Activated CD4-positive, alpha-beta memory T cell treated with anti-CD3 and anti-CD28 coated beads for 36 hours (primary cell): ENCODE measurements around the gene SLX4IP. TPM values are rescaled to one million over a fixed set of nuclear protein-coding genes. Genes with fewer than 3 reads are reported as not detected.

Experiments used
- CTCF ChIA-PET: fragments of 350-600 bp; sonication (Branson Sonifier 250); formaldehyde crosslinking; loops from one replicate; lab custom pipeline; 2021; ENCODE audit warnings: antibody characterized with exemption, inconsistent platforms; lab: Charles Lee
- POLR2A ChIA-PET: fragments of 350-600 bp; sonication (Branson Sonifier 250); formaldehyde crosslinking; loops from one replicate; lab custom pipeline; 2021; ENCODE audit warnings: antibody characterized with exemption; lab: Charles Lee
- DNase-seq: peaks from one replicate; pipeline ENCODE4 v3.0.0-alpha.2; 2020
- H3K27ac Mint-ChIP-seq: one replicate; pipeline ENCODE4 v1.8.0; 2021; ENCODE audit warnings: mixed read lengths
- H3K27me3 Mint-ChIP-seq: one replicate; pipeline ENCODE4 v1.8.0; 2021; ENCODE audit warnings: mixed read lengths
- H3K36me3 Mint-ChIP-seq: one replicate; pipeline ENCODE4 v1.8.0; 2021; ENCODE audit warnings: mixed read lengths
- H3K4me1 Mint-ChIP-seq: one replicate; pipeline ENCODE4 v1.8.0; 2021; ENCODE audit warnings: low read depth, mixed read lengths
- H3K4me3 Mint-ChIP-seq: one replicate; pipeline ENCODE4 v1.8.0; 2021; ENCODE audit warnings: mild to moderate bottlenecking, mixed read lengths
- H3K9me3 Mint-ChIP-seq: one replicate; pipeline ENCODE4 v1.8.0; 2021; ENCODE audit warnings: mixed read lengths
- intact Hi-C: fragments of 100-400 bp; cut with micrococcal nuclease; formaldehyde crosslinking; loops from one replicate; pipeline ENCODE4 v1.15.1; 2023
- total RNA-seq, 2 experiments: library from RNA; stranded (reverse); gene quantifications; one replicate each; pipeline ENCODE4 v1.2.3, GENCODE V29; 2021

SLX4IP gene
- total RNA-seq, 2 experiments from 2014 or later, result 5.5 to 6.3 TPM

- Mint-ChIP-seq H3K27me3 (no peaks in the 10 kb centered on the region), H3K9me3 (no peaks in the 10 kb centered on the region), H3K4me3 (no peak overlapping the region), H3K36me3 (no peaks in the 10 kb centered on the region), H3K4me1 (peaks cover 2% of the 10 kb centered on the region), H3K27ac (no peak overlapping the region)
- POLR2A ChIA-PET, result no interaction called here
- CTCF ChIA-PET, result no interaction called here
- intact Hi-C loops, result no loop called here
- DNase-seq, result no peak
Measured at GRCh38 chr20:10483691-10484090, 48.6 kb downstream of the SLX4IP start.

DNA sequence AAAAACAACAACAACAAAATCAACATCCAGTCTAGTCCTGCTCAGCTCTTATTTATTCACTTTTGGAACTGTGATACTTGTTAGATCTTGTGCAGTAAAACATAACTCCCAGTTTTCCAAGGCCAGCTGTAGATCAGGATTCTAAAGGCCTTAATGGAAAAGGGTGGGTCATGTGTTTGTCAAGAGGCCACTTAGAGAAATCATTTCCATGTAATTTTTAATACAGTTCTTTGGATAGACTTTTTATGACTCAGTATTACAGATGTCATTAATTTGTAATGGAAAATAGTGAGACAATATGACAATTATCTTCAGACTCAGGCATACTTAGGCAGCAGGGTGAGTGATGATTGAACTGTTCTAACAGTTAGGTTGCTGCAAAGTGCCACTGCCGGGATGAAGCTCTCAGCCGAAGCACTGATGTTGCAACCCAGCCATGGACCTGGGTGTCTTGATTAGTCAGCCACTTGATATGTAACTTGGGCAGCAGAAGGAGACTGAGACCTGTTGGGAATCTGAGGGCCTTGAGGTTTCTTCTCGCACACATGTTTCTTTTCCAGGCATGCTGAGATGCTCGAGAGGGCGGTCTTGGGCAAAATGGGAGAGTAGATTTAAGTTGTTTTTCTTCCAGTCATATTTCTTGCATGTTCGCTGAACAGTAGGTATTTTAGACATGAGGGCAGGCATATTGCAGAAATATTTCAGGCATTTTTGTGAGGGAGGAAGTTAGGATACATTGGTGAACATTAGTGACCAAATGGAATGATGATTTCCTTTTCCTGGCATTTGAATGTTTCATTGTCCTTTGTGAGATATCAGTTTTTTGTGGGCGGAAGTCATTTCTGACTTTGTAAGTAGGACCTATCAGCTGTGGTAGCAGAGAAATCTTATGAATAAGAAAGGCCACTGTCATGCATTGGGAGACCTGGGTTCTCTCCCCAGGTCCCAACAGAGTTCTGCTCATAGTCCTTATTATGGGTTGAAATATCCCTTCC is 52.3 kb downstream of the SLX4IP start:
- Mint-ChIP-seq H3K4me1 (peaks cover 8% of the 10 kb centered on the region), H3K36me3 (peaks cover 2% of the 10 kb centered on the region), H3K27ac (no peak overlapping the region), H3K27me3 (no peaks in the 10 kb centered on the region), H3K4me3 (no peak overlapping the region), H3K9me3 (no peaks in the 10 kb centered on the region)
- intact Hi-C loops, result no loop called here
- POLR2A ChIA-PET, result no interaction called here
- CTCF ChIA-PET, result no interaction called here
- DNase-seq, result no peak

GRCh38 chr20:10488534-10488933 is 53.4 kb downstream of the SLX4IP start:
- intact Hi-C loops, result no loop called here
- POLR2A ChIA-PET, result no interaction called here

GRCh38 chr20:10489853-10490252 is 54.7 kb downstream of the SLX4IP start:
- Mint-ChIP-seq H3K27ac (no peak overlapping the region), H3K27me3 (no peaks in the 10 kb centered on the region), H3K9me3 (no peaks in the 10 kb centered on the region), H3K36me3 (peaks cover 2% of the 10 kb centered on the region), H3K4me1 (peaks cover 11% of the 10 kb centered on the region), H3K4me3 (no peak overlapping the region)
- CTCF ChIA-PET, result no interaction called here
- POLR2A ChIA-PET, result no interaction called here
- intact Hi-C loops, result no loop called here
- DNase-seq, result no peak

More at GRCh38 chr20:10488534-10488933, 53.4 kb downstream of the SLX4IP start:
- Mint-ChIP-seq H3K4me1 (peaks cover 8% of the 10 kb centered on the region), H3K36me3 (peaks cover 2% of the 10 kb centered on the region), H3K27me3 (no peaks in the 10 kb centered on the region), H3K9me3 (no peaks in the 10 kb centered on the region), H3K4me3 (no peak overlapping the region), H3K27ac (no peak overlapping the region)
- DNase-seq, result no peak
- CTCF ChIA-PET, result no interaction called here

- H3K36me3 Mint-ChIP-seq, result peaks cover 2% of the 10 kb centered on the region
- peaks cover 13% of the 10 kb centered on the region for H3K4me1 Mint-ChIP-seq
- intact Hi-C loops, result no loop called here
- no peaks in the 10 kb centered on the region for H3K27me3 Mint-ChIP-seq
- ChIA-PET CTCF (no interaction called here), POLR2A (no interaction called here)
- H3K9me3 Mint-ChIP-seq, result no peaks in the 10 kb centered on the region
- no peak overlapping the region for H3K4me3 Mint-ChIP-seq
- H3K27ac Mint-ChIP-seq, result no peak overlapping the region
- no peak for DNase-seq
Measured at GRCh38 chr20:10490257-10490656, 55.2 kb downstream of the SLX4IP start.

DNA sequence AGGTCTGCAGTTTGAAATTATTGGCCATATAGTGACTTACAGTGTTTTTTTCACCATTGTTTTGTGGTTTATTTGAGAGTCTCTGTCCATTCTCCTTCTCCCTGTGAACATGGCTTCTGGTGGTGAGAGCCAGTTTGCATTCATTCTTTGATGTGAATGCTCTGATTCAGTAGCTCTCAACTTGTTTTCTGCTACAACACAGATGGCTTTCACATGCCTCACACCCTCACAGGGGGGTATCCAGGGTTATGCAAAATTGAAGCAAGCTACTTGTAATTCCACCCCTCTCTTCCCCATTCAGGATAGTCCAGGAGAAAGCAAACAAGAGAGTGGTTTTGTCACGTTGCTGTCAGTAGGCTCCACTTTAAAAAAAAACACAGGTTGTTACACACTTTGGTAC is 55.6 kb downstream of the SLX4IP start:
- no peak overlapping the region for H3K4me3 Mint-ChIP-seq
- no peak for DNase-seq
- ChIA-PET CTCF (interaction anchor here (0.6 kb wide), 1 partner anchor 10 kb away, joined by 3 read pairs; no protein-coding TSS in a partner anchor), POLR2A (no interaction called here)
- intact Hi-C loops, result no loop called here
- no peak overlapping the region for H3K27ac Mint-ChIP-seq
- H3K4me1 Mint-ChIP-seq, result peaks cover 16% of the 10 kb centered on the region
- H3K36me3 Mint-ChIP-seq, result peaks cover 2% of the 10 kb centered on the region
- no peaks in the 10 kb centered on the region for H3K27me3 Mint-ChIP-seq
- no peaks in the 10 kb centered on the region for H3K9me3 Mint-ChIP-seq

DNA sequence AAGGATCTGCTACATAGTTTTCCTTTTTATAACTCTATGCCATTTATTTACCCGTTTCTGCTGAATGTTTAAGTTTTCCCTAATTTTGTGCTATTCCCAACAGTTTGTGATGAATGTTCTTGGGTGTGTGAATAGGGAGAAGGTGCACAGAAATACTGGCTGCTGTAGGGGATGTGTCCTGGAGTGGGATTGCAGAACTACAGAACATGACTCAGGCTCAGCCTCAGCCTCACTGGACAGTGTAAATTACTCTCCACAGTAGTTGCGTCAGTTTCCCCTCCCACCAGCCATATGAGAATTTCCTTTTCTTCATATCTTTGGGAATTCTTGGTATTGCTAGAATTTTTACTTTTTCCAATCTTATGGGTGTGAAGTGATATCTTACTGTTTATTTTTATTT is 57.0 kb downstream of the SLX4IP start:
- ChIA-PET POLR2A (no interaction called here), CTCF (no interaction called here)
- H3K36me3 Mint-ChIP-seq, result peaks cover 2% of the 10 kb centered on the region
- H3K9me3 Mint-ChIP-seq, result no peaks in the 10 kb centered on the region
- intact Hi-C loops, result no loop called here
- DNase-seq, result no peak
- no peaks in the 10 kb centered on the region for H3K27me3 Mint-ChIP-seq
- H3K27ac Mint-ChIP-seq, result no peak overlapping the region
- H3K4me3 Mint-ChIP-seq, result no peak overlapping the region
- peaks cover 18% of the 10 kb centered on the region for H3K4me1 Mint-ChIP-seq

GRCh38 chr20:10492844-10493243 is 57.7 kb downstream of the SLX4IP start:
- H3K27ac Mint-ChIP-seq, result no peak overlapping the region
- no peak for DNase-seq
- ChIA-PET CTCF (no interaction called here), POLR2A (no interaction called here)
- H3K9me3 Mint-ChIP-seq, result no peaks in the 10 kb centered on the region
- peaks cover 2% of the 10 kb centered on the region for H3K36me3 Mint-ChIP-seq
- H3K27me3 Mint-ChIP-seq, result no peaks in the 10 kb centered on the region
- intact Hi-C loops, result no loop called here
- no peak overlapping the region for H3K4me3 Mint-ChIP-seq
- H3K4me1 Mint-ChIP-seq, result peaks cover 18% of the 10 kb centered on the region

DNA sequence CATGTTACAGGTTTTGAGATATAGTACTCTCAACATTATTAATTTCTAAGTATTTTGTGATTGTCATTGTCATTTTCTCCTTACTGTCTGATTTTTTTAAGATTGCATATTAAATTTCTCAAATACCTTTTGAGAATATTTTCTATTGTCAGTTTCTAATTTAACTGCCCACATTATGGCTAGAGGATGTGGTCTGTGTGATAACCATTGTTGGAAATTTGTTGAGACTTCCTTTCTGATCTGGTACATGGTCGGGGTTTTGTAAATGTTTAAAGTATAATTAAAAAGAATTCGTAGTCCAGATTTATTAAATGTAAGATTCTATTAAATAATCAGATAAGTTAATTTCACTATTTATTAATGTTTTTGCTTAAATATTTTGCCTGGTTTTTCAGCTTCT is 60.1 kb downstream of the SLX4IP start:
- Mint-ChIP-seq H3K4me1 (peaks cover 16% of the 10 kb centered on the region), H3K27ac (no peak overlapping the region), H3K9me3 (no peaks in the 10 kb centered on the region), H3K27me3 (no peaks in the 10 kb centered on the region), H3K36me3 (peaks cover 2% of the 10 kb centered on the region), H3K4me3 (no peak overlapping the region)
- ChIA-PET POLR2A (interaction anchor here (0.5 kb wide), 1 partner anchor 17 kb away, joined by 3 read pairs; no protein-coding TSS in a partner anchor), CTCF (no interaction called here)
- no peak for DNase-seq
- intact Hi-C loops, result no loop called here

DNA sequence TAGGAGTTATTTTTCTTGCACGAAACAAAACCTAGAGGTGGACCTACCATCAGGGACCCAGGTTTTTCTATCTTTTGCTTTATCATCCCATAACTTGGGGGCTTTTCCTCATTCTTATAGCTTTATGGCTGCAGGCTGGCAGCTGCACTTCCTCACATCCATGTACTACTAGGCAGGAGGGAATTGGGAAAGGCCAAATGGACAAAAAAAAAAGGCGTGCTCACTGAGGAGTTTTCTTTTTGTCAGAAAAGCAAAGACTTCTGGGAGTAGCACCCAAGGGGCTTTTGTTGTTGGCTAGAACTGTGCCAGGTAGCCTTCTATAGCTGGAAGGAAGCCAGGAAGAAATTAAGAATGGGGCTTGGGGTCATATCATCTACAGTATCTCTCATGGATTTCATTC is 61.4 kb downstream of the SLX4IP start:
- no peak for DNase-seq
- ChIA-PET CTCF (no interaction called here), POLR2A (no interaction called here)
- Mint-ChIP-seq H3K9me3 (no peaks in the 10 kb centered on the region), H3K27ac (no peak overlapping the region), H3K4me3 (no peak overlapping the region), H3K36me3 (no peaks in the 10 kb centered on the region), H3K27me3 (no peaks in the 10 kb centered on the region), H3K4me1 (peaks cover 18% of the 10 kb centered on the region)
- intact Hi-C loops, result no loop called here

DNA sequence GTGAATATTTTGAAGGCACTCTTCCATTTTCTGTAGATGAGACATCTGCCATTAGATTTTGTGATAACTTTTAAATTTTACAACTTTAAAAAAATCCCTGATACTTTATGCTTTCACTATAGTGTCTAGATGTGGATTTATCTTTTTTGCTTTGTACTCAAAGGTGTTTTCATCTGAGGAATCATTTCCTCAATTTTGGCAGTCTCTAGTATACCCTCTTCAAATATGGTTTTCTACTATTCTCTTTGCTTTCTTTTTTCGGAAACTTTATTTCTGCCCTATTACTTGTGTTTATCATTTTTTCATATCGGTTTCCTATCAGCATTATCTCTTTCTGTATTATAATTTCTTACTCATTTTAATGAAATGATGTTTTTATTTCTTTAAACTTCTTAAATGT is 62.2 kb downstream of the SLX4IP start:
- H3K4me1 Mint-ChIP-seq, result peaks cover 26% of the 10 kb centered on the region
- DNase-seq, result no peak
- no peaks in the 10 kb centered on the region for H3K36me3 Mint-ChIP-seq
- CTCF ChIA-PET, result no interaction called here
- intact Hi-C loops, result no loop called here
- POLR2A ChIA-PET, result no interaction called here
- no peak overlapping the region for H3K27ac Mint-ChIP-seq
- no peak overlapping the region for H3K4me3 Mint-ChIP-seq
- H3K27me3 Mint-ChIP-seq, result no peaks in the 10 kb centered on the region
- H3K9me3 Mint-ChIP-seq, result no peaks in the 10 kb centered on the region

DNA sequence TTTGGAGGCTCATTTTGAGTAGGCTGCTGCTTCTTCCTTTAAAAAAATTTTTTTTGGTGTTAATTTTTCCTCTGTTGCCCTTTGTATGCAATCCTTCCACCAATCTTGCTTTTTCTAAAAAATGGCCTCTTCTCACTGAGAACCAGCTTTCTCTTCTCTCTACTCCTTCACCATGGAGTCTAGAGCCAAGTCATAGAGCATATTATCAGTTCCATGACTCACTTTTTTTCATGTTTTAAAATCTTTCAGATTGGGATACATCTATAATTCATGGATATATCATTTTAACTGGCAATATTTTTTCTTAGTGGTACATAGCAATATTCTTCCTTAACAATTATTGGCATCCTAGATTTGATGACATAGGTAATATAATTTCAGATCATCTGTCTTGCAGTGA is 62.7 kb downstream of the SLX4IP start:
- ChIA-PET POLR2A (no interaction called here), CTCF (no interaction called here)
- Mint-ChIP-seq H3K4me3 (no peak overlapping the region), H3K36me3 (no peaks in the 10 kb centered on the region), H3K4me1 (peaks cover 31% of the 10 kb centered on the region), H3K27ac (no peak overlapping the region), H3K27me3 (no peaks in the 10 kb centered on the region), H3K9me3 (no peaks in the 10 kb centered on the region)
- DNase-seq, result no peak
- intact Hi-C loops, result no loop called here

DNA sequence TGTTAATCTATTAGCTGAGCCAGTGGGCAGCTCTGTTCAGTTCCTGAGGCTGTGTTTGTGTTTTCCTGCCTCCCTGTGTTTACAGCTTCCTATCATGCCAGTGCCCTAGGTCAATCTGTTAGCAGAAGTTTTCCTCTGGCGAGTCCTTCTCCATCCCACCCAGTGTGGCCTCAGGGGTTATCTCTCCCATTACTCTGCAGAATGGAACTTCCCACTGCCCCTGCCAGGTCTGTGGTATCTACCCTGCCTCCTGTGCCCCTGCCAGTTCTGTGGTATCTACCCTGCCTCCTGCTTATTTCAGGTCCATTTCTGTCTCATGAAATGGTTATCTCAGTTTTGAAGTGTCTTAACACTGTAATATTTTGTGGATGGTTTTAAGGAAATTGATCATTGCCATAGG is 63.1 kb downstream of the SLX4IP start:
- H3K27me3 Mint-ChIP-seq, result no peaks in the 10 kb centered on the region
- ChIA-PET CTCF (no interaction called here), POLR2A (no interaction called here)
- H3K27ac Mint-ChIP-seq, result no peak overlapping the region
- no peaks in the 10 kb centered on the region for H3K36me3 Mint-ChIP-seq
- no peaks in the 10 kb centered on the region for H3K9me3 Mint-ChIP-seq
- H3K4me3 Mint-ChIP-seq, result no peak overlapping the region
- H3K4me1 Mint-ChIP-seq, result peaks cover 33% of the 10 kb centered on the region
- DNase-seq, result no peak
- intact Hi-C loops, result no loop called here
